Right kidney (tissue), 9 donors: Measurements from ENCODE around the gene RFFL.
"Not testable (repeated sequence)": the region's sequence is repeated elsewhere in the genome, so short reads cannot be mapped to it uniquely, and the experiment has no call there.

Experiments used
- DNase-seq: peaks from one replicate; pipeline ENCODE4 v3.0.0-alpha.2; 2016
- long read RNA-seq, 8 donors: transcript quantifications; one replicate each; lab custom pipeline, GENCODE V29; 2026

The RFFL gene, protein sequence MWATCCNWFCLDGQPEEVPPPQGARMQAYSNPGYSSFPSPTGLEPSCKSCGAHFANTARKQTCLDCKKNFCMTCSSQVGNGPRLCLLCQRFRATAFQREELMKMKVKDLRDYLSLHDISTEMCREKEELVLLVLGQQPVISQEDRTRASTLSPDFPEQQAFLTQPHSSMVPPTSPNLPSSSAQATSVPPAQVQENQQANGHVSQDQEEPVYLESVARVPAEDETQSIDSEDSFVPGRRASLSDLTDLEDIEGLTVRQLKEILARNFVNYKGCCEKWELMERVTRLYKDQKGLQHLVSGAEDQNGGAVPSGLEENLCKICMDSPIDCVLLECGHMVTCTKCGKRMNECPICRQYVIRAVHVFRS
- long read RNA-seq, donor 1, full-length matches to known transcripts: 2 of 2 reads
- long read RNA-seq, donor 1, partial matches to known transcripts: 0 of 2 reads
- long read RNA-seq, donor 1, other reads (novel, unspliced or antisense): 0 of 2 reads
- long read RNA-seq, donor 2: 0 reads
- long read RNA-seq, donor 3: 0 reads
- long read RNA-seq, donor 4, partial matches to known transcripts: 9 of 9 reads
- long read RNA-seq, donor 4, other reads (novel, unspliced or antisense): 0 of 9 reads
- long read RNA-seq, donor 5, partial matches to known transcripts: 0 of 1 reads
- long read RNA-seq, donor 5, other reads (novel, unspliced or antisense): 0 of 1 reads
- long read RNA-seq, donor 6: 0 reads
- long read RNA-seq, donor 7: 0 reads
- long read RNA-seq, donor 8, full-length matches to known transcripts: 1 of 1 reads
- long read RNA-seq, donor 8, partial matches to known transcripts: 0 of 1 reads
- long read RNA-seq, donor 8, other reads (novel, unspliced or antisense): 0 of 1 reads

DNA sequence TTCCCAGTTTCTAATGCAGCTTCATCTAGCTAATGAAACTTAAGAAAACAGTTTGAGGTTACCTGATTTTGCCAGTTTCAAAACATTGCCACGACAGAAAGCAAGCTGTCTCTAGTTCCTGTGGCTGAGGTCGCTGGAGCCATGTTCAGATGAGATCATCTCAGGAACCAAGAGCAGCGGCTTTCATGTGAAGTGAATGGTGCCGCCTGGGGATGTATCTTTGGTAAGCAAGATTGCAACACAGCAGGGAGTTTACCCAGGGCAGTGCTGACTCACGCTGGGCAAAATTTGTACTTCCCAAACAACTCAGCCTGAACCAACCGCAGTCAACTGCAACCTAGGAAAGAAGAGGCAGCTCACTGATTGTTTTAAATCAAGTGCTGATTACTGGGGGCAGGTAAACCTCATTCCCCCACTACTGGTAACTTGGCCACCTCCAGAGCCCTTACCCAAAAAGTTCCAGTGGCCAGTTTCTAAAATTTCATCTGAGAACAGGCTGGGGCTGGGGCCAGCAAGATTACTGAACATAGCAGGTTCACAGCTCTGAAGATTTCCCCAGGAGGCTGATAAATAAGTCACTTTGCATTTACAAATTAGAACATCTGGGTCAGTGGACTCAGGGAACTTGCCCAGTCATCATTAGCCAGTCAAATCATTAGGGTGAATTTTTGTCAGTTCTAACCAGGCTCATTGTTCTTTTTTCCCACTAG lies at the start of gene RFFL:
Gene RFFL, minus strand, starts transcription at position 194 of the 710 bp plus-strand sequence. CDS start 37,154 bp downstream, outside the sequence.
- DNase-seq: peak; percentile 48

- DNase-seq: not testable (repeated sequence)
Measured at GRCh38 chr17:35110791-35111190, 47.3 kb upstream of the RFFL start.

DNA sequence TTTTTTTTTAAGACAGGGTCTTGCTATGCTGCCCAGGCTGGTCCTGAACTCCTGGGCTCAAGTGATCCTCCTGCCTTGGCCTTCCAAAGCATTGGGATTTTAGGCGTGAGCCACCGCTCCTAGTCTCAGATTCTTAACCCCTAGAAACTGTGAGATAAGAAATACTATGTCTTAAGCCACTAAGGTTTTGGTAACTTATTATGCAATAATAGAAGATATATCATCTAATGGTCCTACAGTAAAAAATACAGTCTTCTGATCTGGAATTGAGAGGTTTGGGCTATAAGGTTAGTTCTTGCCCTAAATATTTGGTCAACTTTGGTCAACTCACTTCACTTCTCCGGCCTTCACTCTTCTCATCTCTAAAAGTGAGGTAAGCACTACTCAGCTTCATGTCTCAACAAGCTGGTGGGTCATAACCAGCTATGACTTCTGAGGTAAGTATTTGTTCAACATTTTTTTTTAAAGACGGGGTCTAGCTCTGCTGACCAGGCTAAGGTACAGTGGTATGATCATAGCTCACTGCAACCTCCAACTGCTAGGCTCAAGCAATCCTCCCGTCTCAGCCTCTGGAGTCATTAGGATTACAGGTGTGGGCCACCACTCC lies 41.4 kb upstream of the RFFL start:
- DNase-seq: no peak

DNA sequence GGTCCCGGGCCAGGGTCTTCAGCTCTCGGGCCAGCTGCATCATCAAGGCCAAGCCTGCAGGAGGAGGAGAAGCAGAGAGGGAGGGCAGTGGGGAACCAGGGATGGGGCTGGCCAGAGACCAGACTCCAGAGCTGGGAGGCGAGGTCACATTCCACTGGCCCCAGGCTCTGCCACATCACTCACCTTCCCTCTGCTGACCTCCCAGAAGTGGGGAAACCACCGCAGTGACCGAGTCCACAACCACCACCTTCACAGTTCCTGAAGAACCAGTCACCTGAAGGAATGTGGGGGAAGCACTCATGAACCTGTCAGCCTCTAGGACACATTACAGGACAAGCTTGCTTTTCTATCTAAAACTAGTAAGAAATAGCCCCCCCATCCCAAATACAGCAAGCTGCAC lies 39.8 kb upstream of the RFFL start:
- DNase-seq: no peak

DNA sequence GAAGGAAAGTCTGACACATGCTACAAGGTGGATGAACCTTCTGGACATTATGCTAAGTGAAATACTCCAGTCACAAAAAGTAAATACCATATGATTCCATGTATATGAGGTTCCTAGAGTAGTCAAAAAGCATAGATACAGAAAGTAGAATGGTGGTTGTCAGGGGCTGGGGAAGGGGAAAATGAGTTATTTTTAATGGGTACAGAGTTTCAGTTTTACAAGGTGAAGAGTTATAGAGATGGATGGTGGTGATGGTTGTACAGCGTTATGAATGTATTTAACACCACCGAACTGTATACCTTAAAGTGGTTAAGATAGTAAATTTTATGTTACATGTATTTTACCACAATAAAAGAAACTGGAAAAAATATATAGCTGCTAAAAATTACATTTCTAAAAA lies 38.2 kb upstream of the RFFL start:
- no peak for DNase-seq

DNA sequence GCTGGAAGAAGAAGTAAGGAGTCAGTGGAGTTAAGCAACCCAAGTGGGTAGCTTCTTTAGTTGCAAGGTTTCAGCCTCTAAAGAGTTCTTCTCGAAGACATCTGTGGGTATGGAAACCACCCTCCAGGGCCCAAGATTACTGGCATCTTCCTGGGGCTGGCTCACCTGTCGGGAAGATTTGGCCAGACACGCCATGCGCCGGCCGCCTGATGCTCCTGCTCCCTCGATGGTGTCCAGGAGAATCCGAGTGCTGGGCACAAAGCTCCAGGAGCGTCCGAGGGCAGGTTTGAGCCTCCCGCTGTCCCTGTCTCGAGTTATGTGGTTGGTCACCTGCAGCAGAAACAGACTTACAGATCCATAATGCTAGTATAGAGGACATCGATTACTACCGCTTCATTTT lies 37.5 kb upstream of the RFFL start:
- DNase-seq: no peak

DNA sequence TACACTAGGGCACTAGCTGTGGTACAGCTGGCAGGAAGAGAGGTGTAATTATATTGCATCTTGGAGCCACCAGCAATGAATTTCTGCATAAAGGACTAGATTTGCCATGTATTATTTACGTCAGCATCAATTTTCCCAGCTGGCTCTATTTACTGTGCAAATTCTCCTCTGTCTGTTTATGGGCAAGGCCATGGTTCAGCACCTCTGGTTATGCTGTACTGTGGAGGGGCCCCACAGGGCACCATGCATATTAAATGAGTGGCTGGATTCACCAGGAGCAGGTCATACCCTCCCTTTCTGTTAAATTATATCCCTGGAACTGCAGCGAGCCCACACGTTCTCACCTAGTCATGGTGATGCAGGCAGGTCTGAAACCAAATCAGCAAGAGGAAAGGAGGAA lies 36.4 kb upstream of the RFFL start:
- DNase-seq: no peak

DNA sequence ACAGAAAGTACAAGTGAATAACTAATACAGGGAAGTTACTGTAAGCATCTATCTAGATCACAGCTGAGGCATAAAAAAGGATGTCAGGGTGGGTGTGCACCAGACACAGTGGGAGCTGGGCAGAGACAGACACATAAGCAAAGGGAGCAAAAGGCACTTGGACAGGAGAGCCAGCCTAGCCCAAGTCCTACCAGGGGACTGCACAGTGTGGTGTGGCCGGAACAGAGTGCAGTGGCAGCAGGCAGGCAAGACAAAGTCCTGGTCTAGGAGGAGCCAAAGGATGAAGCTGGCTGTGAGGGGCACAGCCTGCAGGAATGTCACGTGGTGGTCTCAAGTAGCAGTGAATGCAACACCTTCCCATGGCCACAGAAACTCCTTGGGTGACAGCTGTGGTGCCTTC lies 34.3 kb upstream of the RFFL start:
- DNase-seq: no peak

DNA sequence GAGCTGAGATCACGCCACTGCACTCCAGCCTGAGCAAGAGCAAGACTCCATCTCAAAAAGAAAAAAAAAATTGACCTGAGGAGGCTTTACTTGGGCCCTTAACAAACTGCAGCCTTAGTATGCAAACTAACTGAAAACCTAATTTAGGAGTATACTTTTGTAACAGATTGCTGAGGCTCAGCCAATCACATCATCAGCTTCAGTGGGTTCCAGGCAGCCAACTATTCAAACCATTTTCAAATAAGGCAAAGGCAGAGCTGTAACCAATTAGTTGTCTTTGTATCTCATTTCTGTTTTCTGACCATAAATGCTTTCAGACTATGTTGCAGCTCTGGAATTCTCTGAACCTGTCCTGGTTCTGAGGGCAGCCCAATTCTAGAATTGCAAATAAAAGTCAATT lies 32.2 kb upstream of the RFFL start:
- no peak for DNase-seq

DNA sequence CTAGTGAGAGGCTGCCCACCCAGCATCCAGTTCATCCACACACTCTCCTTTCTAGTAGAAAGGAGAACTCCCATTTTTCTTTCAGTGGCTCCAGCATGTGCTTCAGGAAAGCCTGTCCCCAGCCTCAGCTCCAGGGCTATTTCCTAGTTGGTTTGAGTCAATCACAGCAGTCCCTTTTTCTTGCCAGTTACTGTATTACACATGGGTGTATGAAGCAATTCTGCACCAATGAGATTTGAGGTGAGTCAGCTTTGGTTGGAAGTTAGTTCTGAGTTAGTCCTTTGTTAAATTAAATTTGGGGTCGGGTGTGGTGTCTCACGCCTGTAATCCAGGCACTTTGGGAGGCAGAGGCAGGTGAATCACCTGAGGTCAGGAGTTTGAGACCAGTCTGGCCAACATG lies 31.4 kb upstream of the RFFL start:
- DNase-seq: no peak

DNA sequence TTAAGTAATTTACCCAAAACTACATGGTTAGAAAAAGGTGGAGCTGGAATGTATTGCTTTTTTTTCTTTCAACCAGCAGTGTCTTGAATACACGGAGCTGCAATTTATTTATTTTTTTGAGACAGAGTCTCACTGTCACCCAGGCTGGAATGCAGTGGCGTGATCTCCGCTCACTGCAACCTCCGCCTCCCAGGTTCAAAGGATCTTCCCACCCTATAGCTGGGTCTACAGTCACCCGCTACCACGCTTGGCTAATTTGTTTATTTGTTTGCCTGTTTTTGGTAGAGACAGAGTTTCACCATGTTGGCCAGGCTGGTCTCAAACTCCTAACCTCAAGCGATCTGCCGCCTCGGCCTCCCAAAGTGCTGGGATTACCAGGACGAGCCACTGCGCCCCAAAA lies 27.2 kb upstream of the RFFL start:
- not testable (repeated sequence) for DNase-seq

GRCh38 chr17:35089586-35090296 lies 26.2 kb upstream of the RFFL start:
- no peak for DNase-seq

- peak; percentile 86 for DNase-seq
Measured at GRCh38 chr17:35088881-35089585, 25.5 kb upstream of the RFFL start.

DNA sequence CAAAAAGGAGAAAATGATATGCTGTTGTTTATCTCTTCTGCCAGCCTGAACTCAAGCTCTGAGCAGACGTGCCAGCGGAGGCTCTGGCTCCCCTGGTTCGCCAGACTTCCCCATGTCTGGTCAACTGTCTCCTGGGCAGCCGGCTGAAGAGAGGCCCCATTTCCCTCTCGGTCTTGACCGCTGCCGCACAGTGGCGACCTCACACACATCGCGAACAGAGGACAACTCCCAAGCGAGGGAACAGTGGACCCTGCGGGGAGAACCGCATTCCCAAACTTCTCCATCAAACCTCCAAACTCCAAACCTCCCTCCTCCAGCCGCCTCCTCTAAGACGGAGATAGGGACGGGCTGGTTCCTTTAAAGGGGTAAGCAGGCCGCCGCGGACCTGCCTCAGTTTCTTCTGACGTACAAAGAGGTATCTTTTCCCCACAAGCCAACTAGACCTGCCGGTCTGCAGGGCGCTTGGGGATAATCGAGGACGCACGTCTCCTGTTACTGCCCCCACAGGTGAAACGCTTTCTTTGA lies 24.9 kb upstream of the RFFL start:
- peak; percentile 74 for DNase-seq

DNA sequence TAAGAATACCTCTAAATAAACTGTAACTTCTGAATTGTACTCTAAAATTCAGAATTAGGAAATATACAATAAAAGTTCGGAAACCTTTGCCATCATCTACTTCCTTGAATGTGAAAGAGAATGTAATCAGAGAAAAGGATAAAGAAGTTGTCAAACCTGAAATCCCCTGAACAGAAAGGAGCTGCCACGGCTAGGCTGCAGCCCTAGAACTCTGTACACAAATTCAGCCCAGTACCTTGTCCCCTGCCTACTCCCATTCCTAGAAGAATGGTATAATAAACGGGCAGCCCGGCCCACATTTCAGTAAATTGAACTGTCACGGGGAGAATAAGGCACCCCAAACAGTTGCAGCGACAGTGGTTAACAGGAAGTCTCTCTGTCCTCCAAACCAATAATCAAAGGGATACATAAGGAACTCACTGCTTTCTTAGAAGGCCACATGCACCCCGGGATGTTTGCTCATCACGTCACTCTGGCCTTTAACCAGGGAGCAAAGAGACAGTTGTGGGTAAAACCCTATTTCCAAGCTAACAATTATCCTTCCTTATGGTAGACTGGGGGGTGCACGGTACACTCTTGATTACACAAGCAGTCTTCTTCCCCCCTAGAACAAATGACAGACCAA lies 24.3 kb upstream of the RFFL start:
- DNase-seq: no peak

GRCh38 chr17:35086931-35087573 lies 23.5 kb upstream of the RFFL start:
- DNase-seq: no peak

DNA sequence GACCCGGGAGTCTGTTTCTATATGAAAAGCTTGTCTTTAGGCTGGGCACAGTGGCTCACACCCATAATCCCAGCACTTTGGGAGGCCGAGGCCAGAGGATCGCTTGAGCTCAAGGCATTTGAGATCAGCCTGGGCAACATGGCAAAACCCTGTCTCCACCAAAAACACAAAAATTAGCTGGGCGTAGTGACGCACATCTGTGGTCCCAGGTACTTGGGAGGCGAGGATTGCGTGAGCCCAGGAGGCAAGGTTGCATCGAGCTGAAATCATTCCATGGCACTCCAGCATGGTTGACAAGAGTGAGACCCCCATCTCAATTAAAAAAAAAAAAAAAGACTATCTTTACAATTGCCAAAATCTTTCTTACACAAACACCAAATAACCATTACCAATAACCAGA lies 22.7 kb upstream of the RFFL start:
- DNase-seq: no peak

DNA sequence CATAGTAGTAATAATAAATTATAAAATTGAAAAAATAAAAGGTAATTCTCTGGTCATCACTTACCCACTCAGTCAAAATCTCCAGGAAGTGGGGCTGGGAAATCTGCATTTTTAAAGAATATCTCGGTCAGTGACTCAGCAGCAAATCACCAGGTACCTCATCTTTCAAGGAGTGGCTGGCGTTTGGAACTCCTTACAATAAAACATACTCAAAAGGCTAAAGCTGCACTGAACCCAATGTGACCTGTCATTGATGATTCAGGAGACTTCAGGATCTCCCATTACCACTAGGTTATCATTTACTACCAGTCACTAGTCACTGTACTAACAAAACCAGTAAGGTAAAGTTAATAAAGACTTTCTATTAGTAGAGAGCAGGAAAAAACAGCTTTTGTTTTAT lies 21.5 kb upstream of the RFFL start:
- no peak for DNase-seq

DNA sequence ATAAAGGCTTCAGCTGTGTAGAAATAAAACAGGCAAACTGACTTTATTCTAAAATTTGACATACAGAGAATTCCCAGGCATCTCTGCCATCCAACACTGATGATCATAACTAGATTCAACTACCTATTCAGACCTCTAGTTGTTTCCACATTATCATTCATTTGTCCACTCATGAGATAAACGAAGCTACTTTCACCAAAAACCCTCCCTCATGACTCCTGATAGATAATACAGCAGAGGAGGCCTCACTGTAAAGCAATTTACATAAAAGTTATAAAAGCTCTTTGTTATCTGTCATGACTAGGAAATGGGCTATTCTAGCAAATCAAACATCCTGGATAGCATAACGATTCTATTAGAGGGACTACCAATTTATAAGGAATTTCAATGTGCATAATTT lies 19.6 kb upstream of the RFFL start:
- DNase-seq: no peak
